ENCODE results near the gene ELOVL2.

DNA sequence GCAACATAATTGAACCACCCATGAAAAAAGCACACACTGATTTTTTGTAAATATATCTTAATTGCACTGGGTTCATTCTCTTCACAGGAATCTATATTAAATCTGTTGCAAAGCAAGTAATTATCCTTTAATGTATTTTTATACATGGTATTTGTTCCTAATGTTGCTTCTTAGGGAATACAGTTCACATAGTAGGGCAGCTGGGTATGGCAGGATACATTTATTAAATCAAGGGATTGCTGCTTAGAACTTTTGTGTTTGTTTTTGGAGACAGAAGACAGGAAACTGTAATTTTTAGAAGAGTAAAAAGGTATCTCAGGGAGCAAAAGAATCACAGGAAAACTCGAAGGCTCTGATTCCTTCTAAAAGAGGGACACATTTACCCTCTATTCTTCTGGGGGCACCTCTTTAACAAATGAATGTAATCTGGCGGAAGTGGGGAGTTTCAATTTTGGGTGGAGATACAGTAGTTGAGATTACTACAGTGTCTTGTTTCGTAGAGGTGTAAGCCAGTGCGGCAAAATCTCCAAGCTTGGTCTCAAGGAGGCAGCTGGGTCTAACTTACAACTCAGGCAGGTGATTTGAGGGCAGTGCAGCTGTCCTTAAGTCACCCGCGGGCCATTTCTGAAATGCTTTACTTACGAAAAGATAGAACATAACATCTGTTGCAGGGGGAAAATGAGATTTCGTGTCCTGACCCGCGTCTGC, 48.7 kb upstream of the ELOVL2 start:
- TF ChIP-seq, protein P1, sequence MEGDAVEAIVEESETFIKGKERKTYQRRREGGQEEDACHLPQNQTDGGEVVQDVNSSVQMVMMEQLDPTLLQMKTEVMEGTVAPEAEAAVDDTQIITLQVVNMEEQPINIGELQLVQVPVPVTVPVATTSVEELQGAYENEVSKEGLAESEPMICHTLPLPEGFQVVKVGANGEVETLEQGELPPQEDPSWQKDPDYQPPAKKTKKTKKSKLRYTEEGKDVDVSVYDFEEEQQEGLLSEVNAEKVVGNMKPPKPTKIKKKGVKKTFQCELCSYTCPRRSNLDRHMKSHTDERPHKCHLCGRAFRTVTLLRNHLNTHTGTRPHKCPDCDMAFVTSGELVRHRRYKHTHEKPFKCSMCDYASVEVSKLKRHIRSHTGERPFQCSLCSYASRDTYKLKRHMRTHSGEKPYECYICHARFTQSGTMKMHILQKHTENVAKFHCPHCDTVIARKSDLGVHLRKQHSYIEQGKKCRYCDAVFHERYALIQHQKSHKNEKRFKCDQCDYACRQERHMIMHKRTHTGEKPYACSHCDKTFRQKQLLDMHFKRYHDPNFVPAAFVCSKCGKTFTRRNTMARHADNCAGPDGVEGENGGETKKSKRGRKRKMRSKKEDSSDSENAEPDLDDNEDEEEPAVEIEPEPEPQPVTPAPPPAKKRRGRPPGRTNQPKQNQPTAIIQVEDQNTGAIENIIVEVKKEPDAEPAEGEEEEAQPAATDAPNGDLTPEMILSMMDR (IDR thresholded peaks at IDR 0.05 in 2 of 3, conservative IDR thresholded peaks at IDR 0.05 in 1 of 3; ENCODE audit: borderline replicate concordance in 1 of 3, insufficient read depth in 1 of 3, low read depth in 2 of 3, low read length in 2 of 3), result no peak
- TF ChIP-seq POLR2AphosphoS5 (IDR thresholded peaks at IDR 0.05; ENCODE audit: low read depth, low read length), result no peak
- TF ChIP-seq ZFX (IDR thresholded peaks at IDR 0.05), result no peak
- no peak for TF ChIP-seq POLR2A (IDR thresholded peaks at IDR 0.05; ENCODE audit: borderline replicate concordance, extremely low read depth, insufficient read depth, insufficient read length)
